OCI-LY1 (cell line): Measurements from ENCODE around the gene DACH1.

Source experiments
- H2AFZ ChIP-seq: fragments of 200-600 bp; sonication (generic), shearing (Covaris generic); 2 replicates; pipeline ENCODE4 v1.6.0; 2014; ENCODE audit warnings: antibody characterized with exemption, mild to moderate bottlenecking, low read length
- H3F3A ChIP-seq: fragments of 200-600 bp; sonication (generic), shearing (Covaris generic); 2 replicates; pipeline ENCODE4 v1.6.0; 2014; ENCODE audit warnings: mild to moderate bottlenecking, antibody characterized with exemption, low read length, moderate library complexity; ENCODE audit not compliant: insufficient read depth
- H3K27ac ChIP-seq: fragments of 200-600 bp; sonication (generic); 2 replicates; pipeline ENCODE4 v1.5.1; 2014; ENCODE audit warnings: low read length, mixed run types, mild to moderate bottlenecking, low read depth; ENCODE audit not compliant: poor library complexity, severe bottlenecking
- H3K27me3 ChIP-seq: fragments of 200-600 bp; sonication (generic); 2 replicates; pipeline ENCODE4 v1.6.0; 2014; ENCODE audit warnings: antibody characterized with exemption, mild to moderate bottlenecking, low read length, moderate library complexity; ENCODE audit not compliant: insufficient read depth
- H3K36me3 ChIP-seq: fragments of 200-600 bp; sonication (generic); 2 replicates; pipeline ENCODE4 v1.6.1; 2014; ENCODE audit warnings: mild to moderate bottlenecking, antibody characterized with exemption, low read length, moderate library complexity, mixed read lengths; ENCODE audit not compliant: insufficient read depth
- H3K4me1 ChIP-seq: fragments of 200-600 bp; sonication (generic); 2 replicates; pipeline ENCODE4 v1.5.1; 2014; ENCODE audit warnings: mild to moderate bottlenecking, low read length, moderate library complexity; ENCODE audit not compliant: insufficient read depth, severe bottlenecking
- H3K4me2 ChIP-seq: fragments of 200-600 bp; sonication (generic), shearing (Covaris generic); 2 replicates; pipeline ENCODE4 v1.6.1; 2014; ENCODE audit warnings: low read length
- H3K4me3 ChIP-seq: fragments of 200-600 bp; sonication (generic); 2 replicates; pipeline ENCODE4 v1.5.1; 2014; ENCODE audit warnings: low read length, low read depth, mild to moderate bottlenecking, mixed read lengths; ENCODE audit not compliant: poor library complexity, severe bottlenecking
- H3K79me2 ChIP-seq: fragments of 200-600 bp; shearing (Covaris generic); 2 replicates; pipeline ENCODE4 v1.6.1; 2016; ENCODE audit warnings: mixed run types, low read length, mixed read lengths; ENCODE audit not compliant: insufficient read depth
- H3K9ac ChIP-seq: fragments of 200-600 bp; sonication (generic), shearing (Covaris generic); 2 replicates; pipeline ENCODE4 v1.6.1; 2014; ENCODE audit warnings: mild to moderate bottlenecking, low read length, mixed read lengths
- H3K9me2 ChIP-seq: fragments of 200-600 bp; sonication (generic), shearing (Covaris generic); 2 replicates; pipeline ENCODE4 v1.6.1; 2014; ENCODE audit warnings: low read depth, mild to moderate bottlenecking, low read length, mixed read lengths
- H3K9me3 ChIP-seq: fragments of 200-600 bp; shearing (Covaris generic); 2 replicates; pipeline ENCODE4 v1.6.1; 2014; ENCODE audit warnings: low read length, mixed read lengths
- H4K20me1 ChIP-seq: fragments of 200-600 bp; sonication (generic), shearing (Covaris generic); 2 replicates; pipeline ENCODE4 v1.6.0; 2016; ENCODE audit warnings: mild to moderate bottlenecking, low read length; ENCODE audit not compliant: insufficient read depth
- CTCF ChIP-seq: fragments of 200-600 bp; sonication (generic), shearing (Covaris generic); IDR thresholded peaks from 2 replicates; pipeline ENCODE4 v1.5.1; 2017; ENCODE audit warnings: mild to moderate bottlenecking, antibody characterized with exemption, low read length, moderate library complexity, mixed read lengths
- EZH2 ChIP-seq: fragments of 200-600 bp; sonication (generic), shearing (Covaris generic); IDR thresholded peaks from 2 replicates; pipeline ENCODE4 v1.8.0; 2017; ENCODE audit warnings: borderline replicate concordance, mixed run types, mild to moderate bottlenecking, antibody characterized with exemption, low read length, moderate library complexity, mixed read lengths

DACH1 gene

GRCh38 chr13:71797517-71797916 lies 69.5 kb downstream of the DACH1 start:
- H4K20me1 ChIP-seq = no peaks in the 10 kb centered on the region
- H3K4me3 ChIP-seq = no peak overlapping the region
- no peaks in the 10 kb centered on the region for H3K36me3 ChIP-seq
- H3K79me2 ChIP-seq = no peaks in the 10 kb centered on the region
- H3K27me3 ChIP-seq = no peaks in the 10 kb centered on the region
- H3K27ac ChIP-seq = no peak overlapping the region
- no peak overlapping the region for H3K4me2 ChIP-seq
- H3K4me1 ChIP-seq = no peaks in the 10 kb centered on the region
- H3K9me3 ChIP-seq = no peaks in the 10 kb centered on the region
- H3F3A ChIP-seq = no peaks in the 10 kb centered on the region
- no peak overlapping the region for H3K9ac ChIP-seq
- H2AFZ ChIP-seq = no peak overlapping the region
- TF ChIP-seq CTCF = no peak
- TF ChIP-seq EZH2 = no peak
- no peaks in the 10 kb centered on the region for H3K9me2 ChIP-seq

- Histone ChIP-seq H3K4me1 (no peaks in the 10 kb centered on the region), H3K36me3 (no peaks in the 10 kb centered on the region), H3K9me2 (no peaks in the 10 kb centered on the region), H4K20me1 (no peaks in the 10 kb centered on the region), H2AFZ (no peak overlapping the region), H3K4me3 (no peak overlapping the region), H3F3A (no peaks in the 10 kb centered on the region), H3K4me2 (no peak overlapping the region), H3K27ac (no peak overlapping the region), H3K27me3 (no peaks in the 10 kb centered on the region), H3K9ac (no peak overlapping the region), H3K9me3 (no peaks in the 10 kb centered on the region), H3K79me2 (no peaks in the 10 kb centered on the region)
- TF ChIP-seq CTCF = no peak
- no peak for TF ChIP-seq EZH2
Observed at GRCh38 chr13:71789693-71790329, 77.2 kb downstream of the DACH1 start.

GRCh38 chr13:71789037-71789436 lies 78.0 kb downstream of the DACH1 start:
- H2AFZ ChIP-seq = no peak overlapping the region
- H3K9me3 ChIP-seq = no peaks in the 10 kb centered on the region
- TF ChIP-seq EZH2 (no peak), CTCF (no peak)

More at GRCh38 chr13:71789037-71789436, 78.0 kb downstream of the DACH1 start:
- no peaks in the 10 kb centered on the region for H3K79me2 ChIP-seq
- no peak overlapping the region for H3K4me3 ChIP-seq
- H3K4me2 ChIP-seq = no peak overlapping the region
- H4K20me1 ChIP-seq = no peaks in the 10 kb centered on the region
- H3K9me2 ChIP-seq = no peaks in the 10 kb centered on the region
- no peaks in the 10 kb centered on the region for H3F3A ChIP-seq
- no peaks in the 10 kb centered on the region for H3K36me3 ChIP-seq
- no peak overlapping the region for H3K9ac ChIP-seq
- no peak overlapping the region for H3K27ac ChIP-seq
- H3K27me3 ChIP-seq = no peaks in the 10 kb centered on the region
- H3K4me1 ChIP-seq = no peaks in the 10 kb centered on the region
